ENCODE measurements around the gene SATL1. TPM values are rescaled to one million over a fixed set of nuclear protein-coding genes. Genes with fewer than 3 reads are reported as not detected.

Gene SATL1
- total and polyA plus RNA-seq, 11 donors, result 0.06 TPM; not detected in 10

- H3K27ac ChIP-seq, result no peak overlapping the region
- no peaks in the 10 kb centered on the region for H3K4me1 ChIP-seq
- ATAC-seq (no peak), DNase-seq (no peak)
- H3K36me3 ChIP-seq, result no peaks in the 10 kb centered on the region
- intact Hi-C loops (cut with DNase I), result loop anchor here (5.0 kb wide), 3 partner anchors 428 to 438 kb away; no protein-coding TSS in a partner anchor
- TF ChIP-seq POLR2A (IDR thresholded peaks at IDR 0.05), result no peak
- TF ChIP-seq CTCF (IDR thresholded peaks at IDR 0.05), result no peak
- H3K9me3 ChIP-seq, result no peaks in the 10 kb centered on the region
- no peak overlapping the region for H3K4me3 ChIP-seq
- no peaks in the 10 kb centered on the region for H3K27me3 ChIP-seq
These were observed 128.8 kb downstream of the SATL1 start for GRCh38 chrX:85114776-85115175.

GRCh38 chrX:85114171-85114570 is 129.4 kb downstream of the SATL1 start:
- TF ChIP-seq POLR2A (IDR thresholded peaks at IDR 0.05), result no peak
- TF ChIP-seq CTCF (IDR thresholded peaks at IDR 0.05), result no peak
- H3K4me1 ChIP-seq, result no peaks in the 10 kb centered on the region
- intact Hi-C loops (cut with DNase I), result loop anchor here (5.0 kb wide), 3 partner anchors 428 to 438 kb away; no protein-coding TSS in a partner anchor
- no peak overlapping the region for H3K27ac ChIP-seq
- H3K9me3 ChIP-seq, result no peaks in the 10 kb centered on the region
- ATAC-seq (no peak), DNase-seq (no peak)
- H3K4me3 ChIP-seq, result no peak overlapping the region
- no peaks in the 10 kb centered on the region for H3K27me3 ChIP-seq
- 63 to 93% (median 78%) methylated on average over 3 of the region's 3 CpGs for WGBS, 4 donors
- no peaks in the 10 kb centered on the region for H3K36me3 ChIP-seq

GRCh38 chrX:85113746-85114145 is 129.8 kb downstream of the SATL1 start:
- Histone ChIP-seq H3K27me3 (no peaks in the 10 kb centered on the region), H3K36me3 (no peaks in the 10 kb centered on the region), H3K4me3 (no peak overlapping the region), H3K27ac (no peak overlapping the region), H3K9me3 (no peaks in the 10 kb centered on the region), H3K4me1 (no peaks in the 10 kb centered on the region)
- DNase-seq (no peak), ATAC-seq (no peak)
- TF ChIP-seq CTCF (IDR thresholded peaks at IDR 0.05) (no peak), POLR2A (IDR thresholded peaks at IDR 0.05) (no peak)
- WGBS, 4 donors, result 51 to 74% (median 65%) methylated on average over 2 of the region's 2 CpGs
- intact Hi-C loops (cut with DNase I), result loop anchor here (5.0 kb wide), 3 partner anchors 429 to 439 kb away; no protein-coding TSS in a partner anchor

DNA sequence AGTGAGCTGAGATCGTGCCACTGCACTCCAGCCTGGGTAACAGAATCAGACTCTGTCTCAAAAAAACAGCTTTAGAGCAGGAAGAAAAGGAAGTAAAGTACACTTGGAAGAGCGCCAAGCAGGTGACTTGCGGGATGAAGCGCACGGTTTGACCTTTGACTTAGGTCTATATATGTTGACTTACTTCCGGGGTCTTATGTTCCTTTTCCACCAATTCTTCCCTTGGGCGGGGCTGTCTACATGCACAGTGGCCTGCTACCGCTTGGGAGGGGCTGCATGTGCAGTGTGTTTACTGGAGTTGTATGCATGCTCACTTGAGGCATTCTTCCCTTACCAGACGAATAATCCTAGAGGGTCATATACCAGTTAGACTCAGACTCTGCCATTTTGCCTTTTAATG is 131.3 kb downstream of the SATL1 start:
- no peak for TF ChIP-seq POLR2A (IDR thresholded peaks at IDR 0.05)
- TF ChIP-seq CTCF (IDR thresholded peaks at IDR 0.05), result no peak
- Histone ChIP-seq H3K4me3 (no peak overlapping the region), H3K4me1 (no peaks in the 10 kb centered on the region), H3K27ac (no peak overlapping the region), H3K9me3 (no peaks in the 10 kb centered on the region), H3K36me3 (no peaks in the 10 kb centered on the region), H3K27me3 (no peaks in the 10 kb centered on the region)
- 67 to 70% (median 68%) methylated on average over 9 of the region's 9 CpGs for WGBS, 4 donors
- intact Hi-C loops (cut with DNase I), result loop anchor here (5.0 kb wide), 3 partner anchors 430 to 440 kb away; no protein-coding TSS in a partner anchor
- ATAC-seq (no peak), DNase-seq (no peak)
